Central memory CD4-positive, alpha-beta T cell (primary cell): ENCODE data around the gene MAP4K5.
"Not testable (repeated sequence)": the region's sequence is repeated elsewhere in the genome, so short reads cannot be mapped to it uniquely, and the experiment has no call there.

Experiments used
- DNase-seq: peaks from one replicate; pipeline ENCODE4 v3.0.0; 2022

MAP4K5 gene

GRCh38 chr14:50531595-50532501 lies 521 bp downstream of the MAP4K5 start:
- DNase-seq = peak; percentile 15

- DNase-seq = no peak
Measured at GRCh38 chr14:50530794-50531365, 1.5 kb downstream of the MAP4K5 start.

- no peak for DNase-seq
Measured at GRCh38 chr14:50530358-50530757, 2.0 kb downstream of the MAP4K5 start.

- DNase-seq = no peak
Measured at GRCh38 chr14:50529288-50530179, 2.8 kb downstream of the MAP4K5 start.

- DNase-seq = no peak
Measured at GRCh38 chr14:50528000-50528399, 4.4 kb downstream of the MAP4K5 start.

- DNase-seq = no peak
Measured at GRCh38 chr14:50524731-50525515, 7.4 kb downstream of the MAP4K5 start.

GRCh38 chr14:50524060-50524459 lies 8.3 kb downstream of the MAP4K5 start:
- DNase-seq = no peak

- DNase-seq = no peak
Measured at GRCh38 chr14:50523271-50524041, 8.9 kb downstream of the MAP4K5 start.

GRCh38 chr14:50521912-50522341 lies 10.4 kb downstream of the MAP4K5 start:
- DNase-seq = no peak

GRCh38 chr14:50520947-50521815 lies 11.2 kb downstream of the MAP4K5 start:
- no peak for DNase-seq

- DNase-seq = no peak
Measured at GRCh38 chr14:50516091-50516490, 16.3 kb downstream of the MAP4K5 start.

GRCh38 chr14:50512463-50512862 lies 19.9 kb downstream of the MAP4K5 start:
- DNase-seq = no peak

GRCh38 chr14:50510157-50510556 lies 22.2 kb downstream of the MAP4K5 start:
- no peak for DNase-seq

GRCh38 chr14:50507078-50507477 lies 25.3 kb downstream of the MAP4K5 start:
- DNase-seq = not testable (repeated sequence)

- DNase-seq = no peak
Measured at GRCh38 chr14:50501642-50502041, 30.7 kb downstream of the MAP4K5 start.

- DNase-seq = no peak
Measured at GRCh38 chr14:50497351-50497750, 35.0 kb downstream of the MAP4K5 start.

GRCh38 chr14:50489851-50490250 lies 42.5 kb downstream of the MAP4K5 start:
- no peak for DNase-seq

- no peak for DNase-seq
Measured at GRCh38 chr14:50488521-50488920, 43.8 kb downstream of the MAP4K5 start.

- no peak for DNase-seq
Measured at GRCh38 chr14:50479041-50479440, 53.3 kb downstream of the MAP4K5 start.

- DNase-seq = no peak
Measured at GRCh38 chr14:50477760-50478159, 54.6 kb downstream of the MAP4K5 start.

GRCh38 chr14:50476134-50476533 lies 56.2 kb downstream of the MAP4K5 start:
- no peak for DNase-seq
